WERI-Rb-1 (cell line): Measurements from ENCODE around the gene DTNBP1.

Experiments
- DNase-seq: peaks from one replicate; pipeline ENCODE4 v3.0.0-alpha.2; 2020
- H3K27ac ChIP-seq: fragments of 250-450 bp; sonication (Bioruptor Pico); 2 replicates; pipeline ENCODE4 v1.5.1; 2020; ENCODE audit warnings: mild to moderate bottlenecking, moderate library complexity
- H3K27me3 ChIP-seq: fragments of 250-450 bp; sonication (Bioruptor Pico); 2 replicates; pipeline ENCODE4 v1.5.1; 2021; ENCODE audit warnings: mild to moderate bottlenecking, low read depth, moderate library complexity; ENCODE audit not compliant: insufficient read depth, severe bottlenecking
- H3K36me3 ChIP-seq: fragments of 250-450 bp; sonication (Bioruptor Pico); 2 replicates; pipeline ENCODE4 v1.5.1; 2020; ENCODE audit warnings: mild to moderate bottlenecking, moderate library complexity
- H3K4me3 ChIP-seq: 2 replicates; pipeline ENCODE4 v1.5.1; 2011; ENCODE audit warnings: low read depth, mild to moderate bottlenecking, control low read depth, low read length
- H3K9me3 ChIP-seq: fragments of 250-450 bp; sonication (Bioruptor Pico); 2 replicates; pipeline ENCODE4 v1.5.1; 2021; ENCODE audit warnings: mild to moderate bottlenecking, moderate library complexity; ENCODE audit not compliant: severe bottlenecking
- CTCF ChIP-seq: IDR thresholded peaks from 2 replicates; pipeline ENCODE4 v1.5.1; 2011; ENCODE audit warnings: low read depth, mild to moderate bottlenecking, control low read depth, inconsistent platforms, low read length

DTNBP1 gene

GRCh38 chr6:15628499-15629131 lies 34.2 kb downstream of the DTNBP1 start:
- H3K9me3 ChIP-seq, result no peaks in the 10 kb centered on the region
- no peak overlapping the region for H3K27ac ChIP-seq
- peak; percentile 30 for DNase-seq
- peaks cover 13% of the 10 kb centered on the region for H3K36me3 ChIP-seq
- no peak overlapping the region for H3K4me3 ChIP-seq
- TF ChIP-seq CTCF, result no peak
- no peaks in the 10 kb centered on the region for H3K27me3 ChIP-seq

GRCh38 chr6:15627821-15628220 lies 35.0 kb downstream of the DTNBP1 start:
- no peak overlapping the region for H3K27ac ChIP-seq
- DNase-seq, result no peak
- no peak for TF ChIP-seq CTCF

GRCh38 chr6:15626878-15627674 lies 35.8 kb downstream of the DTNBP1 start:
- H3K4me3 ChIP-seq, result no peak overlapping the region
- H3K27ac ChIP-seq, result peak overlapping the region; percentile 4; the same call in 1 of the 2 replicates
- peaks cover 13% of the 10 kb centered on the region for H3K36me3 ChIP-seq
- H3K9me3 ChIP-seq, result no peaks in the 10 kb centered on the region
- no peak for TF ChIP-seq CTCF
- DNase-seq, result peak; percentile 63
- H3K27me3 ChIP-seq, result no peaks in the 10 kb centered on the region

More at GRCh38 chr6:15627821-15628220, 35.0 kb downstream of the DTNBP1 start:
- Histone ChIP-seq H3K36me3 (peaks cover 13% of the 10 kb centered on the region), H3K4me3 (no peak overlapping the region), H3K27me3 (no peaks in the 10 kb centered on the region), H3K9me3 (no peaks in the 10 kb centered on the region)

- no peak for TF ChIP-seq CTCF
These were observed 36.7 kb downstream of the DTNBP1 start for GRCh38 chr6:15626160-15626559.

GRCh38 chr6:15623276-15624116 lies 39.3 kb downstream of the DTNBP1 start:
- DNase-seq, result peak; percentile 35
- H3K27ac ChIP-seq, result peak overlapping the region; percentile 79
- 0 out of 2 replicates have a peak, but pooled peaks have one; percentile 15 for TF ChIP-seq CTCF

More at GRCh38 chr6:15626160-15626559, 36.7 kb downstream of the DTNBP1 start:
- H3K4me3 ChIP-seq, result no peak overlapping the region
- H3K36me3 ChIP-seq, result peaks cover 13% of the 10 kb centered on the region
- H3K9me3 ChIP-seq, result no peaks in the 10 kb centered on the region
- no peaks in the 10 kb centered on the region for H3K27me3 ChIP-seq
- DNase-seq, result no peak
- no peak overlapping the region for H3K27ac ChIP-seq

More at GRCh38 chr6:15623276-15624116, 39.3 kb downstream of the DTNBP1 start:
- peaks cover 16% of the 10 kb centered on the region for H3K36me3 ChIP-seq
- no peak overlapping the region for H3K4me3 ChIP-seq
- H3K27me3 ChIP-seq, result no peaks in the 10 kb centered on the region
- H3K9me3 ChIP-seq, result peaks cover 4% of the 10 kb centered on the region
